ENCODE results near the gene HECW1.

Gene HECW1

DNA sequence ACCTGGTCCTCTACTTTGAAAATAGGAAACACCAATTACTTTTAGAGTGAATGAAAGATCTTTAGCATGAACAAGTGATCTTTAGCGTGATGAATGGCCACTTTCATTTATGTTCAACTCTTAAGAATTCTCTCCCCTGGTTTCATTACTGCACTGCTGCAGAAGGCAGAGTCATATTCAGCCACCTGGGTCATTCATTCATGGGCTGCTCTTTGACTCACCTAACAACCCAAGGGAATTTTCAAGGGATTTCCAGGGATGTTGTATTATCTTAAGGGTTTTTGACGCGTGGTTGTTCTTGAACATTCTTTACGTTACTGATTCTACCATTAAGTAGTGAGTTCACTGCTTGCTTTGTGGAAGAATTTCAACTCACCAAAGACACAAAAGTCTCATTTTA is 383.1 kb downstream of the HECW1 start:
- no peak for DNase-seq (ENCODE audit: low read depth in 2 of 2)

DNA sequence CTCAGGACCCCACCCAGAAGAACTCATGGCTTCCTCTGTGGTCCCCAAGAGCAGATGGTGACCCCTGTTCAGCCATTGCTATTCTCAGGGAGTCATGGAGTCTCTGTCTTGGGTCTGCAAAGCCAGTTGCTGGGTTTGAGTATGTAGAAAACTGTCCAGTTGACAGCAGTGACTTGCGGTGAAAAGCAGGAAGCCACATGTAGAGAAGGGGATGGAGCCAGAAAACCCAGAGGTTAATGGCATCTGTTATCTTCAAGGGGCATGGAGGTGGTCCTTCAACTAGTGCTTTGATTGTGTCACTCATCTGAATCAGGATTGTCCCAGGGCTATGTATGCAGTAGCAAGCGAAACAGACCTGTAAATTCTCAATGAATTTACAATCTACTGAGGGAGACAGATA is 384.1 kb downstream of the HECW1 start:
- DNase-seq (ENCODE audit: low read depth in 2 of 2): no peak

- peak; percentile 54 to 55 for DNase-seq (ENCODE audit: low read depth in 2 of 2)
These were observed 389.4 kb downstream of the HECW1 start for GRCh38 chr7:43501870-43502269.

DNA sequence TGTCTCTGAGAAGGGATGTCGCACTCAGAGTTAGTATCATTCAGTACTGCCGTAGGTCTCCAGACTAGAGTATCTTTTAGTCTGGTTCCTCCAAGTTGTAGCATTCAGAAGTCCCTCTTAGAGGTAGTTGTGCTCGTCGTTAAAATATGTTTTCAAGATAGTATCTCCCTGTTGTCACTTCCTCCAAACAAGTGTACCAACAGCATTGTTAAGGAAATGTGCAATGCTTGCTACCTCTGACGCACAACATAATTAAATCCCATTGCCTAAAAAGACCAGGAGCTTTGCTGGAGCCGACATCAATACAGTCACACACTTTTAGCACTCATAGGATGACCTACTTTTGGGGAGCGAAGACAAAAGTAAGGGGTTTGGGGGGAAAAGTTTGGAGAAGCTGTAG is 390.5 kb downstream of the HECW1 start:
- DNase-seq (ENCODE audit: low read depth in 2 of 2): no peak

- no peak for DNase-seq (ENCODE audit: low read depth in 2 of 2)
These were observed 393.0 kb downstream of the HECW1 start for GRCh38 chr7:43505412-43505811.

GRCh38 chr7:43506460-43506859 is 394.0 kb downstream of the HECW1 start:
- DNase-seq (ENCODE audit: low read depth in 2 of 2): no peak

DNA sequence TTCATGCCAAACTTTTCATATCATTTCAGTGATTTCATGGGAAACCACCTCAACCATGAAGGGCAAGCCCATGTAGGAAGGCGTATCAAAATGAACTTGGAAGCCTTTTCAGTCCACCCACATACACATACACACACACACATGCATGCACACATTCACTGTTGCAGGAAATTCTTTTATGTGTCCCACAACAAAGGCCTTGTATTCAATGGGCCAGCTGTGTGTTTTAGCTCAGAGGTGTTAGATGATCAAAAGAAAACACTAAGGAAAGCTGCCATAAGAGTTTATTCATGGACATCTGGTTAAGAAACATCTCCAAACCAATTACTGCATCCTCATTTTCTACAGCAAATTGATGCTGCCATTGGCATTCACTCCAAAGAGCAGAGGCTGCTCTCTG is 396.0 kb downstream of the HECW1 start:
- DNase-seq (ENCODE audit: low read depth in 2 of 2): no peak

DNA sequence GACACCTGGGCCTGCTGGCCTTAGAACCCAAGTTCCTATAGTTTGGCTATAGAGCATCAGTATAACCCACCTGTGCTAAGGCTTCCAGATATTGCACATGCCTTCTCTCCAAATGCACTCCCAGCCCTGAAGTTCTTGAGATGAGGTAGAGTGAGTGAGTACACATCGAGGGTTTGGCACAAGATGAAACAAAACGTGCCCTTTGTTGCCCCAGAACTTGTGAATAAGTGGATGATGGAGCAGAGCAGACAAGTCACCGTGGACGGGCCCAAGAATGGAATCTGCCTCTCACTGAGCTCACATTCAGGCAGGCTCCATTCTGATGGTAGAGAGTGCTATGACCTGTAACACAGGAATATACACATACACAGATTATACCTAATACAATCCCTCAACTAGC is 397.5 kb downstream of the HECW1 start:
- DNase-seq (ENCODE audit: low read depth in 2 of 2): no peak

- DNase-seq (ENCODE audit: low read depth in 2 of 2): no peak
These were observed 398.6 kb downstream of the HECW1 start for GRCh38 chr7:43511029-43511428.

DNA sequence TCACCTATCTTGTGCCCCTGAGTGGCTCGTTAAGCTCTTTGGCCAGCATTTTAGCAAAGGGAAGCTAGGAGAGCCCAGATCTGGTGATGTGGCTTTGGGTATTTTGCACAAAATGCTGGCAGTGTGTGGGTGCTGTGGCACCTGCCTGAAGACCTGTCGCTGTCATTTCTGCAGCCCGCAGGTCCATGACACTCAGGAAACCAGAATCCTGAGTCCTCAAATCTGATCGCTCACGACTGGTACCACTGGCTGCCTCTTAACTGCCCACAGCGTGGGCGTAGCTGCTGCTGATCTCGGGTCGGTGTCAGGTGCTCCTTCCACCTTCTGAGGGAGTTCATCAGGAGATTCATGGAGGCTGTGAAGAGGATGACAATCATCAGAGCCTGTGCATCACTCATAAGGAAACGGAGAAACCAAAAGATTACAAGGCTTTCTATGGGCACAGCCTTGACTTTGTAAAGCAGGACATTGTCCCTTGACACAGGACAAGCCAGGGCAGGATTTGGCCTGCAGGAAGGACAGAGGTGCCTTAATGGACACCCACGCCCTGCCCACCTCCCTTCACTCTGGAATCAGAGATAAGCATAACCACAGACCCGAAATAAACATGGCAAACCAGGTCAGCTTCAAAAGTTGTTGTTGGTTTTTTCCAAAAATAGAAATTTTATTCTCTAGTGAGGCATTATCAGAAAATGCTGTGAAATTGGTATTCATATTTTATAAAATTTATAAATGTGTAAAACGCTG is 399.5 kb downstream of the HECW1 start:
- no peak for DNase-seq (ENCODE audit: low read depth in 2 of 2)

GRCh38 chr7:43513251-43513650 is 400.8 kb downstream of the HECW1 start:
- DNase-seq (ENCODE audit: low read depth in 2 of 2): no peak

DNA sequence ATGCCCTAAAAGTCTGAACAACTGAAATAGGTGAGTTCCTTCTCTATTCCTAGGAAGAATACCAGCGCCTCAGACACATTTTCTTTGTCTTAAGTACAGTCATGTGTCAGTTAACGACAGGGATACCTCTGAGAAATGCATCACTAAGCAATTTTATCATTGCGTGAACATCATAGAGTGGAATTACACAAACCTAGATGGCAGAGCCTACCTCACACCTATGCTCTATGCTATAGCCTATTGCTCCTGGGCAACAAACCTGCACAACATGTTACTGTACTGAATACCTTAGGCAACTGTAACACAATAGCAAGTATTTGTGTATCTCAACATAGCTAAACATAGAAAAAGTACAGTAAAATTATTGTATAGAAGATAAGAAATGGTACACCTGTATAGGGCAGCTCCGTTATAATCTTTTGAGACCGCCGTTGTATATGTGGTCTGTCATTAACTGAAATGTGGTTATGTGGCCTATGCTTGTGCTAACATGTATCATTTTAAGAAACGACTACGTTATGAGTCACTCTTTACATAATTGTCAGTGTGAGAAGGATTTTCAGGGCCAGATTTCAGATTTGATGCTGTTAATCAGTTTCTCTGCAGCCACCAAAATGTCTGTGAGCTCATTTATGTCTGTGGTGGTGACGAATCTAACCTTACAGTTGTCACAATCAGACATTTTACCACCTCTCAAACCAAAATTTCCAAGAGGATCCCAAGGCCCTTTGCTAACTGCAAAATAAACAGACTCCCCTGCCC is 404.3 kb downstream of the HECW1 start:
- no peak for DNase-seq (ENCODE audit: low read depth in 2 of 2)

DNA sequence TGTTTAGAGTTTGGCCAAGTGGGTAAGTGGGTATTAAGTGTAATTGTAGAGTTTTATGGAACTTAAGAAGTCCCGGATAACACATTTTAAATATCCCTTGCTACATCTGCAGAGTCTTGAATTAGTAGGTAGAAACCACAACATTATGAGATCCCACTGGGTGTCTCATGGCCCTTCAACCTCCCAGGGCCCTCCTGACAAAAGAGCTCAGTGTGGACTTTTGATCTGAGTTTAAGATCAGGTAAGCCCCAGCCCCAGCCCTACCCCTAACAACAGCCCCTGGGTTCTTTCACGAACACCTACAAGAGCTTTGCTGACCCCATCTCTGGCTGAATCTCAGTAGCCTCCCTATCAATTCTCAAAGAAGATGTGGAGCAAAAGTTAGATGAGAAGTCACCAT is 405.0 kb downstream of the HECW1 start:
- no peak for DNase-seq (ENCODE audit: low read depth in 2 of 2)

GRCh38 chr7:43520201-43520600 is 407.8 kb downstream of the HECW1 start:
- no peak for DNase-seq (ENCODE audit: low read depth in 2 of 2)

- no peak for DNase-seq (ENCODE audit: low read depth in 2 of 2)
These were observed 410.1 kb downstream of the HECW1 start for GRCh38 chr7:43522406-43523156.

GRCh38 chr7:43528576-43529354 is 416.3 kb downstream of the HECW1 start:
- DNase-seq (ENCODE audit: low read depth in 2 of 2): no peak

GRCh38 chr7:43530553-43531410 is 418.3 kb downstream of the HECW1 start:
- no peak for DNase-seq (ENCODE audit: low read depth in 2 of 2)

GRCh38 chr7:43531700-43532099 is 419.3 kb downstream of the HECW1 start:
- no peak for DNase-seq (ENCODE audit: low read depth in 2 of 2)

DNA sequence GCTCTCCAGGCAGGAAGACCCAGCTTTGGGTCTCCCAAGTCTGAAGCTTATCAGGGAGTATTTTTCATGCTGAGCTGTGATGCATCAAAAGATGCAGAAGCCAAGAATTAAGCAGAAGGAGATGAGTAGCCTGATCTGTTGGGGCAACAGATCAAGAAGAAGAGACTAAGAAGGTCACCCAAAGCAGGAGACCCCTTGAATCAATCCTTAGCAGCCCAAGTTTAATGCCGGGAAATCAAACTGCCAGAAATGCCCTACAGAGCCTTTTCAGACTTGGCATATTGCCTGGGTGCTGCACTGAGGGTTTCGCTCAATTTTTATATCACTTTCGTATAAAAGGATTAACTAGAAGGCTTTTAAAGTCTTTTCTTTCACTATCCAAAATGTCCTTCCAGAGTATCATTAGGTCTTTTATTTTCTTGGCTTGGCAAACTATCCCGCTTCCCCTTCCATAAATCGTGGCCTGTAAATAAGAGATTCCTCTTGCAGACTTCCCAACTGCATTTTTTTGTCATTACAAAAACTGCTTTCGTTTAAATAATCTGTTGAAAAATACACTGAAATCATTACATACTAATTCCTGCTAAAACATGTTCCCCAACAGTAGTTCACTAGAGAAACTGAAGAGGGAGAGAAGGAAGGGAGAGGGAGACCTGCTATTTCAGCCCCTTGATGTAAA is 421.5 kb downstream of the HECW1 start:
- peak; percentile 55 to 63 for DNase-seq (ENCODE audit: low read depth in 2 of 2)

DNA sequence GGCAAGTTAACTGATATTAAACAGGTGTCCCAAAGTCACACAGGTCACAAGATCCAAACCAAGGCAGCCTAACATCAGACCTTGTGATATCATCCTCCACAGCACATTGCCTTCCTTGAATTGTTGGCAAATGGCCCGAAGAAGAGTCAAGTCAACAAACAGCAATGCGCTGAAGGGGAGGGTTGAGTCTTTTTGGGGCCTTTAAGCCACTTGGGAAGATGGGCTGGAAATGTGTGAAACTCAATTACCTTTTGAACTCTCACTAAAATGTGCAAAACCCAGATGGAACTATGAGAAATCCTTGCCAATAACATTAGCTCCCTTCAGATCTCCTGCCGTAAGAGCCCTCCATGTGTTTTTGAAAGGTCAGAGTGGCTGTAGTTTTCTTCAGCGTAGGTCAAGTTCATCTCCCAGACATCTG is 422.6 kb downstream of the HECW1 start:
- DNase-seq (ENCODE audit: low read depth in 2 of 2): peak; percentile 54 to 62

Measured in fibroblast of skin of left biceps (primary cell).